Activated CD4-positive, alpha-beta T cell treated with anti-CD3 and anti-CD28 coated beads, Interleukin-2, Interleukin-6, amounts not matched to agents 100 ng/mL and 50 ng/mL, durations not matched to agents 16 hours and 8 hours (primary cell): ENCODE data around the gene ATP6V0D1.
"Not testable (repeated sequence)": the region's sequence is repeated elsewhere in the genome, so short reads cannot be mapped to it uniquely, and the experiment has no call there.

Source experiments
- DNase-seq: peaks from one replicate; pipeline ENCODE4 v3.0.0-alpha.2; 2020

ATP6V0D1 gene

GRCh38 chr16:67425061-67425460 lies 55.9 kb downstream of the ATP6V0D1 start:
- DNase-seq = no peak

- DNase-seq = no peak
Observed at GRCh38 chr16:67424261-67424615, 56.7 kb downstream of the ATP6V0D1 start.

GRCh38 chr16:67423611-67424260 lies 57.2 kb downstream of the ATP6V0D1 start:
- DNase-seq = no peak

GRCh38 chr16:67423015-67423414 lies 57.9 kb downstream of the ATP6V0D1 start:
- DNase-seq = no peak

GRCh38 chr16:67421030-67421429 lies 59.9 kb downstream of the ATP6V0D1 start:
- DNase-seq = no peak

GRCh38 chr16:67419931-67420330 lies 61.0 kb downstream of the ATP6V0D1 start:
- no peak for DNase-seq

- no peak for DNase-seq
Observed at GRCh38 chr16:67419502-67419901, 61.5 kb downstream of the ATP6V0D1 start.

- DNase-seq = no peak
Observed at GRCh38 chr16:67417333-67418061, 63.5 kb downstream of the ATP6V0D1 start.

- peak; percentile 65 for DNase-seq
Observed at GRCh38 chr16:67415872-67416793, 64.8 kb downstream of the ATP6V0D1 start, which contains the start of gene ZDHHC1. TSS of gene ZDHHC1 (minus strand) at chr16:67416477. CDS start at chr16:67407775, 8,702 bp downstream.

- DNase-seq = not testable (repeated sequence)
Observed at GRCh38 chr16:67415421-67415820, 65.5 kb downstream of the ATP6V0D1 start.

GRCh38 chr16:67413978-67414911 lies 66.7 kb downstream of the ATP6V0D1 start:
- DNase-seq = no peak

- DNase-seq = no peak
Observed at GRCh38 chr16:67412294-67412693, 68.7 kb downstream of the ATP6V0D1 start.

- DNase-seq = no peak
Observed at GRCh38 chr16:67411339-67411738, 69.6 kb downstream of the ATP6V0D1 start.

GRCh38 chr16:67409631-67410030 lies 71.3 kb downstream of the ATP6V0D1 start:
- DNase-seq = no peak

- DNase-seq = no peak
Observed at GRCh38 chr16:67407788-67408452, 73.0 kb downstream of the ATP6V0D1 start.

- DNase-seq = no peak
Observed at GRCh38 chr16:67407176-67407787, 73.7 kb downstream of the ATP6V0D1 start.

- no peak for DNase-seq
Observed at GRCh38 chr16:67406111-67406971, 74.6 kb downstream of the ATP6V0D1 start.

GRCh38 chr16:67405336-67405735 lies 75.6 kb downstream of the ATP6V0D1 start:
- DNase-seq = no peak

GRCh38 chr16:67404740-67405226 lies 76.2 kb downstream of the ATP6V0D1 start:
- no peak for DNase-seq

- no peak for DNase-seq
Observed at GRCh38 chr16:67403976-67404555, 76.9 kb downstream of the ATP6V0D1 start.
